ENCODE results near the gene C1orf74. TPM values are rescaled to one million over a fixed set of nuclear protein-coding genes. Genes with fewer than 3 reads are reported as not detected.

Gene C1orf74
- polyA plus RNA-seq, 1 of the 3 experiments (the other 2 are of a cell fraction) = 1.5 TPM

DNA sequence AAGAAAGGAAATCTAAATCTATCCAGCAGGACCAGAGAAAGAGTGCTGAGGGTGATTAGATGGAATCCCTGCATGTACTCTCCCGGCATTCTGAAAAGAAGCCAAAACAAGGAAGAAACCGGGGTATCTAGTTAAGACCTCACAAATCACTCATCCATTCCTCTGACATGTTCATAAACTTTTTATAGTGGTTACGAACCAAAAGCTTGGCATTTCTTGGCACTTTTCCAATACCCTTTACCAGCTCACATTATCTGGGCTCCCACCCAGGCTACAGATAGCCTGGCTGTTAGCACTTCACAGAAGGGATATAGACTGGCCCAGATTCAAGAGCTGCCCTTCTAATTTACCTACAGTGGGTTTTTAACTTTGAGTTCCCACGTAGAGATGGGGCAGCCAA, 1.8 kb upstream of the C1orf74 start:
- ChIA-PET POLR2A (no interaction called here), CTCF (interaction anchor here (1.0 to 1.8 kb wide), 3 partner anchors 12 to 42 kb away, joined by 4 to 6 read pairs (median 4); partner anchors contain the start of gene UTP25)
- H3K79me2 ChIP-seq (ENCODE audit: insufficient read depth) = peaks cover 24% of the 10 kb centered on the region
- no peak for TF ChIP-seq NRF1 (IDR thresholded peaks at IDR 0.05; ENCODE audit: low read depth, low read length)
- no peak for TF ChIP-seq FOXJ3 (CRISPR knock-in tag; IDR thresholded peaks at IDR 0.05)
- no peak for TF ChIP-seq TEAD4 (IDR thresholded peaks at IDR 0.05; ENCODE audit: borderline replicate concordance, insufficient read depth)
- TF ChIP-seq EZH2phosphoT487 (IDR thresholded peaks at IDR 0.05; ENCODE audit: borderline replicate concordance, low read depth) = no peak
- no peak for TF ChIP-seq RFX5 (IDR thresholded peaks at IDR 0.05; ENCODE audit: low read length)
- no peak for TF ChIP-seq RCOR1 (IDR thresholded peaks at IDR 0.05; ENCODE audit: low read length)
- no peak for TF ChIP-seq YY1 (IDR thresholded peaks at IDR 0.05; ENCODE audit: low read depth)
- no peak for TF ChIP-seq MXI1 (IDR thresholded peaks at IDR 0.05; ENCODE audit: low read depth, low read length)
- no peak overlapping the region for H3K9ac ChIP-seq
- no peak overlapping the region for H3K4me3 ChIP-seq (ENCODE audit: low read depth in 2 of 2, low read length in 1 of 2)
- H3K4me2 ChIP-seq = no peak overlapping the region
- no peaks in the 10 kb centered on the region for H3F3A ChIP-seq (replicated peaks; ENCODE audit: insufficient read depth)
- 57% methylated on average over 4 of the region's 4 CpGs for WGBS (ENCODE audit: low lambda C conversion rate)
- H4K20me1 ChIP-seq (ENCODE audit: insufficient read depth) = no peaks in the 10 kb centered on the region
- H3K27me3 ChIP-seq (ENCODE audit: insufficient read depth) = no peaks in the 10 kb centered on the region
- no peak overlapping the region for H2AFZ ChIP-seq (ENCODE audit: low read depth)
- H3K36me3 ChIP-seq (replicated peaks in 1 of 2; ENCODE audit: control insufficient read depth in 1 of 2, insufficient read depth in 2 of 2, low read length in 1 of 2) = peaks cover 9 to 17% of the 10 kb centered on the region in 2 experiments
- H3K27ac ChIP-seq (ENCODE audit: low read depth in 2 of 2, low read length in 1 of 2) = no peak overlapping the region
- peaks cover 15 to 18% of the 10 kb centered on the region in 2 experiments; a peak in 3 of 4 replicates for H3K4me1 ChIP-seq (ENCODE audit: control insufficient read depth in 1 of 2, insufficient read depth in 2 of 2, low read depth in 1 of 2, low read length in 1 of 2)
- DNase-seq = no peak
- no peaks in the 10 kb centered on the region for H3K9me2 ChIP-seq
- no peaks in the 10 kb centered on the region for H3K9me3 ChIP-seq

GRCh38 chr1:209785592-209785991, 1.2 kb upstream of the C1orf74 start:
- H3K79me2 ChIP-seq (ENCODE audit: insufficient read depth) = peaks cover 24% of the 10 kb centered on the region
- H3K9me2 ChIP-seq = no peaks in the 10 kb centered on the region
- H3K9ac ChIP-seq = no peak overlapping the region
- POLR2A ChIA-PET = no interaction called here
- H3K4me3 ChIP-seq (ENCODE audit: low read depth in 2 of 2, low read length in 1 of 2) = no peak overlapping the region
- no peaks in the 10 kb centered on the region for H3K9me3 ChIP-seq
- WGBS (ENCODE audit: low lambda C conversion rate) = 95% methylated on average over 4 of the region's 4 CpGs
- no peak overlapping the region; a peak in 1 of 4 replicates for H3K27ac ChIP-seq (ENCODE audit: low read depth in 2 of 2, low read length in 1 of 2)
- CTCF ChIA-PET = interaction anchor here (1.0 to 1.8 kb wide), 4 partner anchors 12 to 42 kb away, joined by 4 to 6 read pairs (median 5); partner anchors contain the start of gene UTP25
- no peak for DNase-seq
- no peak overlapping the region for H2AFZ ChIP-seq (ENCODE audit: low read depth)
- TF ChIP-seq RXRA (IDR thresholded peaks at IDR 0.05; ENCODE audit: borderline replicate concordance, low read depth) (no peak), MXI1 (IDR thresholded peaks at IDR 0.05; ENCODE audit: low read depth, low read length) (no peak), RAD21 (IDR thresholded peaks at IDR 0.05; ENCODE audit: low read length) (no peak), EZH2phosphoT487 (IDR thresholded peaks at IDR 0.05; ENCODE audit: borderline replicate concordance, low read depth) (no peak), GATA2 (CRISPR knock-in tag; IDR thresholded peaks at IDR 0.05) (no peak), MAX (IDR thresholded peaks at IDR 0.05; ENCODE audit: low read depth) (no peak), POLR2AphosphoS5 (IDR thresholded peaks at IDR 0.05; ENCODE audit: low read depth, low read length) (no peak), TCF12 (IDR thresholded peaks at IDR 0.05) (no peak), EP300 (IDR thresholded peaks at IDR 0.05; ENCODE audit: borderline replicate concordance in 1 of 2, low read depth in 1 of 2, low read length in 1 of 2) (no peak), ELF1 (IDR thresholded peaks at IDR 0.05) (no peak), GABPA (IDR thresholded peaks at IDR 0.05; ENCODE audit: low read depth) (no peak), NRF1 (IDR thresholded peaks at IDR 0.05; ENCODE audit: low read depth, low read length) (no peak), RCOR1 (IDR thresholded peaks at IDR 0.05; ENCODE audit: low read length) (no peak), TAF1 (IDR thresholded peaks at IDR 0.05; ENCODE audit: borderline replicate concordance, low read depth, low read length) (no peak)
- TF ChIP-seq, protein P1, sequence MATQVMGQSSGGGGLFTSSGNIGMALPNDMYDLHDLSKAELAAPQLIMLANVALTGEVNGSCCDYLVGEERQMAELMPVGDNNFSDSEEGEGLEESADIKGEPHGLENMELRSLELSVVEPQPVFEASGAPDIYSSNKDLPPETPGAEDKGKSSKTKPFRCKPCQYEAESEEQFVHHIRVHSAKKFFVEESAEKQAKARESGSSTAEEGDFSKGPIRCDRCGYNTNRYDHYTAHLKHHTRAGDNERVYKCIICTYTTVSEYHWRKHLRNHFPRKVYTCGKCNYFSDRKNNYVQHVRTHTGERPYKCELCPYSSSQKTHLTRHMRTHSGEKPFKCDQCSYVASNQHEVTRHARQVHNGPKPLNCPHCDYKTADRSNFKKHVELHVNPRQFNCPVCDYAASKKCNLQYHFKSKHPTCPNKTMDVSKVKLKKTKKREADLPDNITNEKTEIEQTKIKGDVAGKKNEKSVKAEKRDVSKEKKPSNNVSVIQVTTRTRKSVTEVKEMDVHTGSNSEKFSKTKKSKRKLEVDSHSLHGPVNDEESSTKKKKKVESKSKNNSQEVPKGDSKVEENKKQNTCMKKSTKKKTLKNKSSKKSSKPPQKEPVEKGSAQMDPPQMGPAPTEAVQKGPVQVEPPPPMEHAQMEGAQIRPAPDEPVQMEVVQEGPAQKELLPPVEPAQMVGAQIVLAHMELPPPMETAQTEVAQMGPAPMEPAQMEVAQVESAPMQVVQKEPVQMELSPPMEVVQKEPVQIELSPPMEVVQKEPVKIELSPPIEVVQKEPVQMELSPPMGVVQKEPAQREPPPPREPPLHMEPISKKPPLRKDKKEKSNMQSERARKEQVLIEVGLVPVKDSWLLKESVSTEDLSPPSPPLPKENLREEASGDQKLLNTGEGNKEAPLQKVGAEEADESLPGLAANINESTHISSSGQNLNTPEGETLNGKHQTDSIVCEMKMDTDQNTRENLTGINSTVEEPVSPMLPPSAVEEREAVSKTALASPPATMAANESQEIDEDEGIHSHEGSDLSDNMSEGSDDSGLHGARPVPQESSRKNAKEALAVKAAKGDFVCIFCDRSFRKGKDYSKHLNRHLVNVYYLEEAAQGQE (IDR thresholded peaks at IDR 0.05; ENCODE audit: low read depth, low read length) = no peak
- TF ChIP-seq, protein P2, sequence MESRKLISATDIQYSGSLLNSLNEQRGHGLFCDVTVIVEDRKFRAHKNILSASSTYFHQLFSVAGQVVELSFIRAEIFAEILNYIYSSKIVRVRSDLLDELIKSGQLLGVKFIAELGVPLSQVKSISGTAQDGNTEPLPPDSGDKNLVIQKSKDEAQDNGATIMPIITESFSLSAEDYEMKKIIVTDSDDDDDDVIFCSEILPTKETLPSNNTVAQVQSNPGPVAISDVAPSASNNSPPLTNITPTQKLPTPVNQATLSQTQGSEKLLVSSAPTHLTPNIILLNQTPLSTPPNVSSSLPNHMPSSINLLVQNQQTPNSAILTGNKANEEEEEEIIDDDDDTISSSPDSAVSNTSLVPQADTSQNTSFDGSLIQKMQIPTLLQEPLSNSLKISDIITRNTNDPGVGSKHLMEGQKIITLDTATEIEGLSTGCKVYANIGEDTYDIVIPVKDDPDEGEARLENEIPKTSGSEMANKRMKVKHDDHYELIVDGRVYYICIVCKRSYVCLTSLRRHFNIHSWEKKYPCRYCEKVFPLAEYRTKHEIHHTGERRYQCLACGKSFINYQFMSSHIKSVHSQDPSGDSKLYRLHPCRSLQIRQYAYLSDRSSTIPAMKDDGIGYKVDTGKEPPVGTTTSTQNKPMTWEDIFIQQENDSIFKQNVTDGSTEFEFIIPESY (IDR thresholded peaks at IDR 0.05; ENCODE audit: borderline replicate concordance, low read depth) = no peak
- H3K27me3 ChIP-seq (ENCODE audit: insufficient read depth) = no peaks in the 10 kb centered on the region
- no peak overlapping the region for H3K4me2 ChIP-seq
- H3K36me3 ChIP-seq (replicated peaks in 1 of 2; ENCODE audit: control insufficient read depth in 1 of 2, insufficient read depth in 2 of 2, low read length in 1 of 2) = peaks cover 13 to 19% of the 10 kb centered on the region in 2 experiments
- H4K20me1 ChIP-seq (ENCODE audit: insufficient read depth) = no peaks in the 10 kb centered on the region
- H3K4me1 ChIP-seq (ENCODE audit: control insufficient read depth in 1 of 2, insufficient read depth in 2 of 2, low read depth in 1 of 2, low read length in 1 of 2) = peaks cover 13 to 18% of the 10 kb centered on the region in 2 experiments; a peak in 3 of 4 replicates
- H3F3A ChIP-seq (replicated peaks; ENCODE audit: insufficient read depth) = no peaks in the 10 kb centered on the region
